COLO829 (cell line): ENCODE results near the gene RNPEPL1.

Experiments
- DNase-seq: peaks from one replicate; pipeline ENCODE4 v3.0.0; 2012; ENCODE audit warnings: low spot score

RNPEPL1 gene

DNA sequence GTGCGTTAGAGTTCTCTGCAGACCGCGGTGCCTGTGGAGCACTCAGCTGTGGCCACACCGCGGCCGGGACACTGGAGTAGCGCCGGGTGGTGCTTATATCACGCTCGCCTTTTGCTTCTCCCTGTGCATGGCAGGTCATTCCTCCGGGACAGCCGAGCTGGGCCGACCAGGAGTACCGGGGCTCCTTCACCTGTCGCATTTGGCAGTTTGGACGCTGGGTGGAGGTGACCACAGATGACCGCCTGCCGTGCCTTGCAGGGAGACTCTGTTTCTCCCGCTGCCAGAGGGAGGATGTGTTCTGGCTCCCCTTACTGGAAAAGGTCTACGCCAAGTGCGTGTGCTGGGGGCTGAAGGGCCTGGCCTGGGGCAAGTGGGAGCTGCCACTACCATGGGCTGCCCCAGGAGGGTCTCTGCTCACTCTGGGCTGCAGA, 22.4 kb downstream of the RNPEPL1 start:
- DNase-seq: no peak

DNA sequence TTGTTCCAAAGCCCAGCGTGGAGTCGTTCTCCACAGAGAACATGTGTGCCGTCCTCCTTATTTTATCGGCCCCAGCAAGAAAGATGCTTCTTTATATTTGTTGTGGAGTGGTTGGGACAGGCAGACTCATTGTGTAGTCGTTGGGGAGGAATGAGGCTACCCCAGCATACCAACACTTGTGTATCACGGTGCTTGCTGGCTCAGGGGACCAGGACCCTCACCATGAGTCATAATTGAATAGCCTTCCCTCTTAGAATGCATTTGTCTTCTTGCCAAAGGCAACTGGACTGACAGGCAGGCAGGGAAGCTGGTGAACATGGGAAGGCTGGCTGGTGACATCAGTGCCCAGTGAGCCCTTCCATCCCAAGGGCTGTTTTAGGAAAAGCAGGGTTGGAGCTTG, 22.9 kb downstream of the RNPEPL1 start:
- no peak for DNase-seq

- DNase-seq: no peak
These were observed 23.5 kb downstream of the RNPEPL1 start for GRCh38 chr2:240591784-240592183.

- no peak for DNase-seq
These were observed 24.9 kb downstream of the RNPEPL1 start for GRCh38 chr2:240593026-240593702.

- no peak for DNase-seq
These were observed 25.6 kb downstream of the RNPEPL1 start for GRCh38 chr2:240593703-240594451.

GRCh38 chr2:240594511-240595380, 26.5 kb downstream of the RNPEPL1 start:
- DNase-seq: no peak

- no peak for DNase-seq
These were observed 27.2 kb downstream of the RNPEPL1 start for GRCh38 chr2:240595381-240596079.

DNA sequence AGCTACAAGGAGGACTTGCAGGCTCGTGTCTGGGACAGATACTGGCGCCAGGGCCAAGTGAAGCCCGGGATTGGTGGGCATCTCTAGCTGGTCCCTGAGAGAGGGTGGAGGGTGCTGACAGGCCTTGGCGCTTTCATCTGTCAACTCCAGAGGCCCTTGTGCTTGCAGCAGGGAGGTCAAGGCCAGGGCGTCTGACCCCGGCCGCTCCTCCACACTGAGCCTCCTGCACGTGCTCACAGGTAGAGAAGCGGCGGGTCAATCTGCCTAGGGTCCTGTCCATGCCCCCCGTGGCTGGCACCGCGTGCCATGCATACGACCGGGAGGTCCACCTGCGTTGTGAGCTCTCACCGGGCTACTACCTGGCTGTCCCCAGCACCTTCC, 27.8 kb downstream of the RNPEPL1 start:
- DNase-seq: no peak

DNA sequence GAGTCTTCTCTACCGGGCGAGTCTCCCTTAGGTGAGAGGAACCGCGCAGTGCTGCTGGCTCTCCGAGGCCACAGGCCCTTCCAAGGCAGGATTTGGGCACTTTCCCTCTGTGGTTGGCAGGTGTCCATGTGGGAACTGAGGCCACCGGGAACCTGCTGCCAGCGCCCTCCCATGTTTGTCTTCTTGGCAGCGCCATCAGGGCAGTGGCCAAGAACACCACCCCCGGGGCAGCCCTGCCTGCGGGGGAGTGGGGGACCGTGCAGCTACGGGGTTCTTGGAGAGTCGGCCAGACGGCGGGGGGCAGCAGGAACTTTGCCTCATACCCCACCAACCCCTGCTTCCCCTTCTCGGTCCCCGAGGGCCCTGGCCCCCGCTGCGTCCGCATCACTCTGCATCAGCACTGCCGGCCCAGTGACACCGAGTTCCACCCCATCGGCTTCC, 28.2 kb downstream of the RNPEPL1 start:
- no peak for DNase-seq

GRCh38 chr2:240597054-240597418, 28.8 kb downstream of the RNPEPL1 start:
- DNase-seq: no peak

- no peak for DNase-seq
These were observed 29.3 kb downstream of the RNPEPL1 start for GRCh38 chr2:240597419-240598181.

- no peak for DNase-seq
These were observed 30.1 kb downstream of the RNPEPL1 start for GRCh38 chr2:240598311-240598911.

DNA sequence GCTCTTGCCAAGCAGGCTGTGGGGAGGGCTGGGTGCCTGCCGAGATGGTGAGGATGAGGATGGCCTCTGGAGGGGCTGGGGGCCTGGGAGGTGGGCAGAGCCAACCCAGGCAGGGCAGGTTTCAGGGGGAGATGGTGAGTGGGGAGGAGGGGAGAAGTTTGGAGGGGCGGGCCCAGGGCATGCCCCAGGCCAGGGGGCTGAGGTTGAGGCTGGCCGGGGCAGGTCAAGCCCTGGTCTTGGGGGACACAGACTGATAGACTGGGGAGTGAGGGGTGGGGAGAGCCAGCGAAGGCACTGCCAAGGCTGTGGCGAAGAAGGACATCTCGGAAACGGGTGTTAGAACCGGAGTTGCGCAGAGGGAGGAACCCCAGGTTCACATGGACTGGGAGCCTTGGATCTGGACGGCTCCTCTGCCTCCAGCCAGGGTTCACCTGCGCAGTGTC, 30.9 kb downstream of the RNPEPL1 start:
- no peak for DNase-seq

GRCh38 chr2:240600451-240600961, 32.2 kb downstream of the RNPEPL1 start:
- no peak for DNase-seq

GRCh38 chr2:240601061-240601830, 33.0 kb downstream of the RNPEPL1 start:
- no peak for DNase-seq

DNA sequence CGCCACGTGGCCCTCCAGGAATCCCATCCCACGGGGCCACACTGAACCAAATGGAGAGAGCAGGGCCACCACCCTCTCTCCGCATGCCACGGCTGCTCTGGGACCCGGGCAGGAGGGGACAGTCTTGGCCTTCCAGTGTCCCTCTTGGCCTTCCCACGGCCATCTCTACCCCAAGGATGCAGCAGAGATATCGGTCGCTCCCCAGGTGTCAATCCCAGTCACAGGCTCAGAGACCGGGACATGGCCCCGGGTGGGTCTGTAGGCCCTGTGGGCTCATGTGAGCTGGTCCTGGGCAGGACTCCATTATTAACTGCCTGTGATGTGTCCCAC, 33.5 kb downstream of the RNPEPL1 start:
- DNase-seq: no peak

DNA sequence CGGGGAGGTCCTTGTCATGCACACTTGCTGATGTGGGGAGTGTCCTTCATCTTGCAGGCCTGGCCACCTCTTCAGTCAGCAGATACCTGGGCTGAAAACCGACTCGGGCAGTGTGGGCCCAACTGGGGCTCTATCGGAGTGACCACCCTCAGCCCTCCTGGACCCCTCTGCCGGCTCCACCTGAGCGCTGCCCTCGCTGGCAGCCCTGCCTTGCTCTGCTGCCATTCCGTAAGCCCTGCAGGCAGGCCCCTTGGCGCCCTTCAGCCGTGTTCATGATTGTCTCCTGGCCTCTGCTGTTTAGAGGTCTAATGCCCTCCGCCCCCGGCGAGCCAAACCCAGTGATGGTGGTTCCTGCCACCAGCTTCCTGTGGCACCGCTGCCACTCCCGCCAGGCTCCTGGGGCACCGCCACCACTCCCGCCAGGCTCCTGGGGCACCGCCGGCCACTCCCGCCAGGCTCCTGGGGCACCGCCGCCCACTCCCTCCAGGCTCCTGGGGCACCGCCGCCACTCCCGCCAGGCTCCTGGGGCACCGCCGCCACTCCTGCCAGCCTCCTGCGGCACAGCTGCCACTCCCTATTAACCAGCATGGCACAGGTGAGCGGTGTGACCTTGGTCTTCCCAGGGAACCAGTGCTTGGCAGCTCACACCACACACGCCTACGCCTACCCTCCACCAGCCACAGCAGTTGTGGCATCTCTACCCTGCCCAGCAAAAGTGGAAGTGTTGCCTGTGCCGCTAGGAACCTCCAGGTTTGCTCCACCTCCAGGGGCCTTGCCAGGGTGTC, 34.2 kb downstream of the RNPEPL1 start:
- DNase-seq: no peak

DNA sequence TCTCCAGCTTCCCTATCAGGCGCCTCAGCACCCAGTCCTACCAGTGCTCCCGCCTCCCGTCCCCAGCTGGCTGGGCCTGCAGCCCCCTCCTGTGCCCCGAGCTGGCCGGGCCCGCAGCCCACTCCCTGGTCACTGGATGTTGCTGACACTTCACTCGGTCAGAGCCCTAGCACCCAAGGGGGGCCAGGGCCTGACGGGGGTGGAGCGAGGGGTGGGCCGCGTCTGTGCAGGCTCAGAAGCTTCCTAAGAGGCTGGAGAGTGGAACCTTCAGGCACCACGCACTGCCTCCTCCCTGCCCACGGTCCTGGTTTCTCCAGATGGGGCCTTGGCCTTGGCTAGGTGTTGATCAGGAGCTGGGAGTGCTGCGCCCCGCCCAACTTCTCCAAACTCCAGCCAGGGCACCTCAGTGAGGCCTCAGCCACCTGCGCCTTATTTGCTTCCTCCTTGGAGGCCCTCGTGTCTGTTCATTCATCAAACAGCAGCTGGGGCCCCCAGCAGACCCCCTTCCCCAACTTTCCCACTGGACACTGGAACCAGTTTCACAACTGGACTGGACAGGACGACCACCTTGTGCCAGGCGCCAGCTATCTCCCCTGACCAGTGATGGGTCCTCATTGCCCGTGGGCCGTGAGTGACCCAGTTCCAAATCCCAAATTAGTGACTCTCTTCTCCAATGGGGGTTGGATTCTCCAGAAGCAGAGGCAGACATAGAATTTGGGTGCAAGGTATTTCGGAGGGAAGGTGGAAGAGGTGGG, 35.0 kb downstream of the RNPEPL1 start:
- no peak for DNase-seq
